ENCODE results near the gene OTUB2. TPM values are rescaled to one million over a fixed set of nuclear protein-coding genes. Genes with fewer than 3 reads are reported as not detected.

OTUB2 gene
- total and polyA plus RNA-seq, 2 of the 8 experiments (the other 6 are each of a cell fraction or from before 2014, with no cell fraction given) = 2.2 to 4.2 TPM

DNA sequence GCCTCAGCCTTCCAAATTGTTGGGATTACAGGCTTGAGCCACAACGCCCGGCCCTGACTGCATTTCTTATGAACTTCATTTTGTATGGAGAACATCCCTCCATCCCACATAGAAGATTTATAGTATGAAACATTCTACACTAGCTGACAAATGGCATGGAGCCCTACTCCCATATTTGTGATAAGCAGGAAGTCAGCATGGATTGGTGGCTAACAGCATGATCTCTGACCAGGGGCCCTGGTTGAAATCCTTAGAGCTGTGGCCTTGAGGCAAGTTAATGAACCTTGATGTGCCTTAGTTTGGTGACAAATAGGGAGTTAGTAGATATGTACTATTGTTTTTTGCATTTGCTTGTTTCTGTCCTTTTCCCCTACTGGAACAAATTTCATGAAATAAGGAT, 67.3 kb downstream of the OTUB2 start:
- Histone ChIP-seq H2BK20ac (ENCODE audit: low read length) (no peak overlapping the region), H3K4me2 (ENCODE audit: insufficient read depth in 1 of 2, low read depth in 2 of 2, low read length in 2 of 2) (no peak overlapping the region), H3K27me3 (replicated peaks in 1 of 4; ENCODE audit: control insufficient read depth in 3 of 4, extremely low read depth in 1 of 4, insufficient read depth in 3 of 4, low read length in 3 of 4) (no peaks in the 10 kb centered on the region), H3K14ac (ENCODE audit: insufficient read length) (no peak overlapping the region), H3K23ac (ENCODE audit: insufficient read length) (no peak overlapping the region), H3K18ac (ENCODE audit: extremely low read depth, low read length) (no peak overlapping the region), H2BK120ac (replicated peaks; ENCODE audit: low read depth, low read length) (no peak overlapping the region), H4K20me1 (replicated peaks in 1 of 2; ENCODE audit: control insufficient read depth in 1 of 2, insufficient read depth in 2 of 2, low read length in 2 of 2) (no peaks in the 10 kb centered on the region), H2AK5ac (ENCODE audit: low read depth, low read length) (no peak overlapping the region), H3K4me3 (ENCODE audit: extremely low read depth in 1 of 4, insufficient read depth in 2 of 4, low read depth in 3 of 4, low read length in 4 of 4) (no peak overlapping the region), H3K27ac (ENCODE audit: low read depth, low read length) (no peak overlapping the region), H3K23me2 (ENCODE audit: low read depth, low read length) (no peaks in the 10 kb centered on the region), H2BK12ac (ENCODE audit: low read depth, low read length) (no peak overlapping the region), H2BK5ac (ENCODE audit: low read depth, low read length) (no peak overlapping the region), H3K9ac (replicated peaks in 1 of 4; ENCODE audit: extremely low read depth in 1 of 4, low read depth in 3 of 4, low read length in 3 of 4) (no peak overlapping the region), H3K4ac (replicated peaks; ENCODE audit: insufficient read length, low read depth, low read length) (no peak overlapping the region), H2BK15ac (ENCODE audit: low read length) (no peak overlapping the region), H3K56ac (replicated peaks; ENCODE audit: insufficient read length, low read depth, low read length) (no peak overlapping the region), H3K79me2 (ENCODE audit: control insufficient read depth in 1 of 2, insufficient read depth in 2 of 2, low read length in 2 of 2) (no peaks in the 10 kb centered on the region), H4K8ac (ENCODE audit: extremely low read depth, insufficient read depth, low read length) (no peak overlapping the region), H4K91ac (replicated peaks; ENCODE audit: insufficient read length, low read length) (no peak overlapping the region), H3K79me1 (ENCODE audit: low read depth, low read length) (no peaks in the 10 kb centered on the region), H2AFZ (ENCODE audit: low read length) (no peak overlapping the region), H3K36me3 (ENCODE audit: control insufficient read depth in 2 of 4, insufficient read depth in 4 of 4, low read length in 3 of 4) (no peaks in the 10 kb centered on the region; a peak in 1 of 8 replicates), H4K5ac (ENCODE audit: insufficient read length, low read depth, low read length) (no peak overlapping the region), H3K9me3 (ENCODE audit: insufficient read depth in 2 of 2, low read depth in 1 of 2, low read length in 1 of 2) (no peaks in the 10 kb centered on the region), H3K4me1 (replicated peaks in 1 of 4; ENCODE audit: control insufficient read depth in 3 of 4, insufficient read depth in 4 of 4, low read length in 3 of 4) (no peaks in the 10 kb centered on the region)
- FAIRE-seq (no peak), DNase-seq (ENCODE audit: low read depth in 1 of 2, low spot score in 2 of 2) (no peak)
- WGBS, 2 experiments (ENCODE audit: extremely low coverage in 1 of 2, insufficient coverage in 1 of 2, insufficient read length in 1 of 2, insufficient replicate concordance in 2 of 2, low coverage in 1 of 2, low lambda C conversion rate in 2 of 2, missing lambda C conversion rate in 1 of 2) = 86% methylated on average over 2 of the region's 2 CpGs; no CpG with 5 or more reads in 1 of the 2 experiments
- ChIA-PET POLR2A (ENCODE audit: partially characterized antibody) (interaction anchor here (1.2 kb wide), 1 partner anchor 9 kb away, joined by 4 read pairs; no protein-coding TSS in a partner anchor), CTCF (ENCODE audit: partially characterized antibody) (interaction anchor here (0.6 to 1.6 kb wide), 7 partner anchors 11 to 153 kb away, joined by 3 to 7 read pairs (median 4); partner anchors contain the start of genes DDX24 and IFI27L1)
- TF ChIP-seq, protein P1, sequence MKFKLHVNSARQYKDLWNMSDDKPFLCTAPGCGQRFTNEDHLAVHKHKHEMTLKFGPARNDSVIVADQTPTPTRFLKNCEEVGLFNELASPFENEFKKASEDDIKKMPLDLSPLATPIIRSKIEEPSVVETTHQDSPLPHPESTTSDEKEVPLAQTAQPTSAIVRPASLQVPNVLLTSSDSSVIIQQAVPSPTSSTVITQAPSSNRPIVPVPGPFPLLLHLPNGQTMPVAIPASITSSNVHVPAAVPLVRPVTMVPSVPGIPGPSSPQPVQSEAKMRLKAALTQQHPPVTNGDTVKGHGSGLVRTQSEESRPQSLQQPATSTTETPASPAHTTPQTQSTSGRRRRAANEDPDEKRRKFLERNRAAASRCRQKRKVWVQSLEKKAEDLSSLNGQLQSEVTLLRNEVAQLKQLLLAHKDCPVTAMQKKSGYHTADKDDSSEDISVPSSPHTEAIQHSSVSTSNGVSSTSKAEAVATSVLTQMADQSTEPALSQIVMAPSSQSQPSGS (IDR thresholded peaks at IDR 0.05; ENCODE audit: low read length) = no peak
- no peak for TF ChIP-seq BACH1 (IDR thresholded peaks at IDR 0.05; ENCODE audit: low read length)
- TF ChIP-seq YY1 (IDR thresholded peaks at IDR 0.05; ENCODE audit: low read depth, low read length) = no peak
- no peak for TF ChIP-seq CTBP2 (IDR thresholded peaks at IDR 0.05; ENCODE audit: borderline replicate concordance, insufficient read depth, insufficient read length, low read length)
- TF ChIP-seq SRF (IDR thresholded peaks at IDR 0.05; ENCODE audit: low read depth, low read length) = no peak
- TF ChIP-seq, protein P2, sequence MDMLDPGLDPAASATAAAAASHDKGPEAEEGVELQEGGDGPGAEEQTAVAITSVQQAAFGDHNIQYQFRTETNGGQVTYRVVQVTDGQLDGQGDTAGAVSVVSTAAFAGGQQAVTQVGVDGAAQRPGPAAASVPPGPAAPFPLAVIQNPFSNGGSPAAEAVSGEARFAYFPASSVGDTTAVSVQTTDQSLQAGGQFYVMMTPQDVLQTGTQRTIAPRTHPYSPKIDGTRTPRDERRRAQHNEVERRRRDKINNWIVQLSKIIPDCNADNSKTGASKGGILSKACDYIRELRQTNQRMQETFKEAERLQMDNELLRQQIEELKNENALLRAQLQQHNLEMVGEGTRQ (IDR thresholded peaks at IDR 0.05; ENCODE audit: low read length) = no peak
- no peak for TF ChIP-seq CEBPB (IDR thresholded peaks at IDR 0.05; ENCODE audit: low read depth, low read length)
- no peak for TF ChIP-seq SIRT6 (IDR thresholded peaks at IDR 0.05; ENCODE audit: low read length)
- TF ChIP-seq BRCA1 (IDR thresholded peaks at IDR 0.05; ENCODE audit: low read depth, low read length) = no peak
- no peak for TF ChIP-seq SUZ12 (IDR thresholded peaks at IDR 0.05; ENCODE audit: low read length)
- no peak for TF ChIP-seq NRF1 (IDR thresholded peaks at IDR 0.05; ENCODE audit: low read depth, low read length)
- no peak for TF ChIP-seq EP300 (IDR thresholded peaks at IDR 0.05; ENCODE audit: borderline replicate concordance in 1 of 2, low read depth in 2 of 2, low read length in 2 of 2)

Data from H1 (cell line).